NCI-H2196 treated with DMSO at 0.1 percent for 48 hours (cell line): Measurements from ENCODE around the gene GFPT1.

Source experiments
- DNase-seq: peaks from one replicate; lab custom pipeline; 2025; ENCODE audit not compliant: unreplicated experiment; lab: John Stamatoyannopoulos, UW

GFPT1 gene

DNA sequence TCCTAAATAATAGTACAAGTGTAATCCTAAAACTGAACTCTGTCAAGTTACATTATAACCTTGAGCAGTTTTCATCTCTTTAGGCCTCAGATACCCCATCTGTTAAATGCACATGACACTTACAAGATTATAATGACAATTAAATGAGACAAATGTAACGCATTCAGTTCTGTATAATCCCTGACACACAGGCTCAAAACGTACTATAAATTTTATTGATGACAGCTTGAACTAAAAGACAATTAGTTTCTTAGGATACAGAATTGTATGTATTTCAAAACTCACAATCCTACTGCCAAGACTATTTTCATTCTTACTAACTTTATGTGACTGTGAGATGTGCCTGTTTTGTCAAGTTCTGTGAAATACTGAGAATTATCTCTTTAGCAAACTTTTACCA, 56.2 kb downstream of the GFPT1 start:
- DNase-seq: no peak

- DNase-seq: no peak
These were observed 64.4 kb downstream of the GFPT1 start for GRCh38 chr2:69322631-69323030.

GRCh38 chr2:69316550-69316949, 70.5 kb downstream of the GFPT1 start:
- no peak for DNase-seq

GRCh38 chr2:69315160-69315761, 71.8 kb downstream of the GFPT1 start:
- no peak for DNase-seq

DNA sequence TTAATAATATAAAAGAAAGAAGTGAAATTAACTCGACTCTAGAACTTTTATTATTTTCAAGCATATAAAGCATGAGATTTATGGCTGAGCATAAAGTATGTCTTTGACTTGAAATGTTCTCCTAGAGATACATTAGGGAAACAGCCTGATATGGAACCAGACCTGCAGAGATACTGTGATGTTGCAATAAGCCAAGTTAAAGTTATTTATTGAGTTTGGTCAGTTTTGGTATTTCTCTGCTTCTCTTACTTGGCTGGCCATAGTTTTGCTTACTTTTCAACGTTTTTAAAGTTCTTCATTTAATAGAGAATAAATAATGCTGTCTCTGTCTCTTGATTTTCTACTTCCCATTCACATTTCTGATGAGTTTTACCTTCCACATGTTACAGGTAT, 76.0 kb downstream of the GFPT1 start:
- DNase-seq: no peak

DNA sequence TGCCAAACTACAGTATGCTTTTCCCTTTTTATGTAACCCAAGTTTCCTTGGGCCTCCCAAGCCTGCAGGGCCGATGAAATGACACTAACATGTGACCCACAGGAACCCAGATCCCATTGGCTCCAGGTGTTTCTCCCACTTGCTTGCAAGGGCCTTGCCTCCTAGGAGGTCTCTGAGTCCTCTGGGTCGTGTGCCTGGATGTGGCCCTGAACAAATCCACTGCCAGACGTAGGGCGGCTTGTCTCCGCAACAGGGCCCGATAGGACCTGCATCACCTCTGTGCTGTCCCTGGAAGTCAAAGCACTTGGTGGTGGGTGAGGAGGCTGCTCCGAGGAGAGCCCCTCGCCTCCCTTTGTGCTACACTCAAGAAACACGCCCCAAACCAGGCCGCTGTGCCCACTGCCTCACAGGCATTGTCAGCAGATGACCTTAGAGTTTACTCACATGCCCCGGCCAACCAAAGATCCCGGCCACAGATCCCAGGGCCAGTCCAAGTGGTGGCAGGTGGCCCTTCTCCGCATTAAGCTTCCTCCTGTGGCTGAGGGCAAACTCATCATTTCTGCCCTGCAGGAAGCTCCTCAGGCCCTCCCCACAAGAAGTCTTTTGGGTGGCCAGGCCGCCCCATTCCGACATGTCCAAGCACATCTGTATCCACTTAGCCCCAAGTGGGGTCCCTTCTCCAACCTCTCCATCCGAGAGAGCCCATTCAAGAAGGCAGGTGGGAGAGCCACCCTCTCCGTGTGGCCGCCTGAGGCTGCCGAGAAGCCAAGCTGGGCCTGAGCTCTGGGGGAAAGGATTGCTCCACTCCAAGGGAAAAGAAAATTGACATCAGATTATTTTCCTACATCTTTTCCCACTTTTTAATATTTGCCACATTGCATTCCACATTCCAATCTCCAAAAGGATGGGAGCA, 76.7 kb downstream of the GFPT1 start:
- no peak for DNase-seq

- DNase-seq: peak; percentile 5
These were observed 77.5 kb downstream of the GFPT1 start for GRCh38 chr2:69309351-69310110.

DNA sequence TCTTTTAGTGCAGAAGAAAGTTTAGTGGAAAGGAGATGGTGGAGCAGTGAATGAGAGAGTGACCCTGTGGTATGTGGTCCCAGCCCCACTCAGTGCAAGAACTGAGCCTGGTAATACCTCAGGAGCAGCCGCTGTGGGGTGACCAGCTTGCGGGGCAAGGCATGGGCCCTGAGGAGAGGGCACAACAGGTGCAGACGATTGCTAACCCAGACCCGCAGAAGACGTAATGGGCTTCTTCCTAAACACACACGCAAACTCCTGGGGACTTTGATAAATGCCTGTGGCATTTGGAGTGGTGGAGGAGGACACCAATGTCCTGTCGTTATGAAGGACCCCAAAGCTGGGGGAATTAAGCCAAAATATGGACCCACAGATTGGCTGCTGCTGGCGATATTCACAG, 78.7 kb downstream of the GFPT1 start:
- DNase-seq: no peak

GRCh38 chr2:69307579-69308064, 79.4 kb downstream of the GFPT1 start:
- DNase-seq: no peak

GRCh38 chr2:69306822-69307578, 80.0 kb downstream of the GFPT1 start:
- peak; percentile 2 for DNase-seq

- no peak for DNase-seq
These were observed 80.6 kb downstream of the GFPT1 start for GRCh38 chr2:69306393-69306821.

DNA sequence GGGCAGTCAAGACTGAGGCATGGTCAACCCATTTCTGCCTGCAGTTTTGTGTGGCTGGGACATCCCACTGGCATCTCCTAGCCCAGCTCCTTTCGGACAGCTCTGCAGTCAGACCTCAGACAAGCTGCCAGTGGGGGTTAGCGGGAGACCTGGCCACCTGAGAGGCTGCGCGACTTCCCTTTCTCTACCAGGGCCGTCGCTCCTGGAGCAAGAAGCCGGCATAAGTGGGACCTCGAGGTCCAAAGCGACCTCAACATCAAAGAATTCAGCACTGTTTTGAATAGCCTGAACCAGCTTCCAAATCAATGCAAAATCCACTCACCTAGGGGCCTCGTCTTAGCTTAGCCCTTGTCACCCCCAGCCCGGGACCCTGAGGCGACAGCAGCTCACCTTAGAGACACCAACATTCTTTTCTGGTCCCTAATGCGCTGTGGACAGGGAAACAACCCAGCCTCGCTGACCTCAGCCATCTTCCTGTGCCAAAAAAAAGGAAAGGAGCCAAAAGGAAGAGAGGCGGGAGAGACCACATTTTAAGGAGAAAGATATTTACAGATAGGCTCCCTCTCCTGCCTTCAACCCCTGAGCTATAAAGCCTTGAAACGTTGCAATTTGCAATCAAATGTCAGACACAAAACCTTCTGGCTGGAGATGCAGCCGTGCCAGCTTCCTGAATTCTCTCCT, 81.2 kb downstream of the GFPT1 start:
- no peak for DNase-seq

DNA sequence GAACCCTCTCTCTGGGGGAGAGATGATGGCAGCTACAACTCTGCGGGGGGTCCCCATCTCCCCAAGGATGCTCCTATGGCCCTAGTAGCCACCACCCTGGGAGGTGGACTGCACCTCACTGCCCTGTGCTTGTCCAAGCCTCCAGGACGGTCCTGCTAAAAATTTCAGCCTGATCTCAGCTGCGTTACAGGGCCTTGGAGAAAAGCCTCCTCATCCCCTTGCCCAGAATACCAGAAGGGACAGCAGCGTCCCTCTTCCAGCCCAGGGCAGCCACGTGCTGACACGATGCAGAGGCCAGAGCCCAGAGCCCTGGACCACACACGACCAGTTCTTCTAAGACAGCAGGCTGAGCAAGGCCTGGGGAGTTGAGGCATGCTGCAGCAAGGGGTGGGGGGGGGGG, 81.9 kb downstream of the GFPT1 start:
- no peak for DNase-seq

DNA sequence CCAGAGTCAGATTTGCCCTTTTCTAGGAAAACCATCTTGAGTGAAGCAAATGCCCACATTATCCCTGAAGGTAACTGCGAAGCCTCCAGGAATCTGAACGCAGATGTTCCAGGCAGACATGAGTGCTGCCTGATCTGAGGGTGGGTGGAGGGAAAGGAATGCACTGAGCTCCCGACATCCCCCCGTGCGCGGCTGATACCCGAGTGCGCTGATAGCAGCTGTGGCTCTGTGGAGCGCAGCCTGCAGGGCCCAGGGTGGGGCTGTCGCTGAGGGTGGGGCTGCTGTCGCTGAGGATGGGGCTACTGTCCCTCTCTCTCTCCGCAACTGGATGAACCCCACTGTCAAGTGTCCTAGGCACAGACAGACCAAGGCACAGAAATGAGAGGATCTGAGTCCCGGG, 82.4 kb downstream of the GFPT1 start:
- no peak for DNase-seq

DNA sequence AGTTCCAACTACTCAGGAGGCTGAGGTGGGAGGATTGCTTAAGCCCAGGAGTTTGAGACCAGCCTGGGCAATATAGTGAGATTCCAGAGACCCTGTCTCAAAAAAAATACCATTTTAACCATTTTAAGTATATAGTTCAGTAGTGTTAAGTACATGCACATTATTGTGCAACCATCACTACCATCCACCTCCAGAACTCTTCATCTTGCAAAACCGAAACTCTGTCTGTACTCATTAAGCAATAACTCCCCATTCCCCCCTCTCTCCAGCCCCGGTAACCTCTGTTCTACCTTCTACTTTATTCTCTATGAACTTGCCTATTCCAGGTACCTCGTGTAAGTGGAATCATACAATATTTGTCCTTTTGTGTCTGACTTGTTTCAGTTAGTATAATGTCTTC, 86.4 kb downstream of the GFPT1 start:
- DNase-seq: no peak

DNA sequence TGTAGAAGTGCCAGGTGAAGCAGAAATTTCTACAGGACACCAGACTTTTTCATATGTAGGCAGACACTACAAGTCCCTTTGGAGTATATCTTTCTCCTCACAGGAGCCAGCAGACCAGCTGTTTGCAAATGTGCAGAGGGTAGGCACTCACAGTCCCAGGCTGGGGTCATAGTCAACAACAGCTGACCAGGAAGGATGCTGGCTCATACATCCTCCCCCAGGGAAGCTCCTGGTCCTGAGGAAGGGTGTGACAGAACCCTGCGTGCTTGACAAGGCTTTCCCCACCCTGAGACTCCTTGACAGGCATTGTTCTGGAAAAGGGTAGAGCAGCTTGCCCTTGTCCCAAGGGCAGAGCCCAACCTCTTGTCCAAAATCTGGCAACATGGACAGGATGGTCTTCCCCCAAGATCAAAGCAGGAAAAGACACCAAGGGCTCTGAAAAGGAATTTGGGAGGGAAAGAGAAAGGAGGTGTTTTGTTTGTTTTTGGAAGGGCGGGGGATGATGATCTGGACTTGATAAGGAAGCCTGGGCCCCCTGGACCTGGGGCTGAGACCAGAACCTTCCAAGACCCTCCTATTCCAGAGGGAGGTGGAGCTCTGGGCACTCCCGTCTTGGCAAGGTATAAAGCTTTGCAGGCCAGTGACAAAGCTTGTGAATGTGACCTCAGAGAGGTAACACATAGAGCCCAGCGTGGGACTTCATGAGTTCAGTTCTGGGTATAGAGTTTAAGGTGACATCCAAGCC, 87.1 kb downstream of the GFPT1 start:
- DNase-seq: no peak

DNA sequence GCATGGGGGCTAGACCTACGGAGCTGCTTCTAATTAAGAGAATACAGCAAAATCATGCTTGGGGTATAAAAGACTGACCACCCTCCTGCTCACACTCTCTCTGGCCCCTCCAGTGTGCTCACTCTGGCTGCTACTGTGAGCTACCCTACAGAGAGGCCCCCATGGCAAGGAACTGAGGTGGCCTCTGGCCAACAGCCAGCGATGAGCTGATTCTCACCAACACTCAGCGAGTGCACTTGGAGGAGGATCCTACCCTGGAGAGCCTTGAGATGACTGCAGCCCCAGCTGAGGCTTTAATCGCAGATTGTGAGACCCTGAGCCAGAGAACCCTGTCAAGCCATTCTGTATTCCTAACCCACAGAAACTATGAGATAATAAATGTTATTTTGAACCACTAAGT, 88.2 kb downstream of the GFPT1 start:
- no peak for DNase-seq

GRCh38 chr2:69298261-69298660, 88.8 kb downstream of the GFPT1 start:
- DNase-seq: no peak

DNA sequence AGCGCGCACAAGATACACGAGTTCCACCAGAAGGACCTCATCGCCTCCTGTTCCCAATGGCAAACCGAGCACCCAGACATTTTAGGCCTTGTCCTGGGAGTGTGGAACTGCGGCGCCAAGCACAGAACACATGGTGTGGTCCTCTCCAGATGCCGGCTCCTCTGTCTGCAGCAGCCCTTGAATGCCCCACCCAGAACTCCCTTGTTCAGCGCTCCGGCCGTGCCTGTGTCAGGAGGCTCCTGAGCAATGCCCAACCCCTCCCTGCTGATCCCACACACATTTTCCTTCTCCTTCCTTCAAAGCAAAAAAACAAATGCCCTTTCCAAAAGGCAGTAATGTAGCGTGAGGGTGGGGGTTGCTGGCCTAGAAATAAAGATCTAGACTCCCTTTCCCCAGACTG, 89.8 kb downstream of the GFPT1 start:
- DNase-seq: no peak

DNA sequence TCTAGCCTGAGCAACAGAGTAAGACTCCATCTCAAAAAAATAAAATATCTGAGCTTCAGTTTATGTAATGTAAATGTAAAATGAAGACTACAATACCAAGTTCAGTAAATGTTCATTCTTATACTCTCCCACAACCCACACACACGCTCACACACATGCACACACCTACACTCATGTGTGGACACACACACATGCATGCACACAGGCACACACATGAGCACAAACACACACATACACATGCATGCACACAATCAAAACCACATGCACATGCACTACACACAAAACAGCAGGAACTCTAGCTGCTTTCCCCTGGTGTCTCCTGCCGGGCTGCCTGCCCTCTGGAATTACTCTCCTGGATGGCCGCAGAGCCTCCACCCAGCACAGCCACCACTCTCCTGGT, 90.6 kb downstream of the GFPT1 start:
- DNase-seq: no peak
